Measurements from ENCODE around the gene SPATC1L.

SPATC1L gene

GRCh38 chr21:46113497-46114176 is 70.6 kb downstream of the SPATC1L start:
- FAIRE-seq (no peak), DNase-seq (ENCODE audit: extremely low spot score, insufficient read length, low read depth) (no peak)

GRCh38 chr21:46112725-46113215 is 71.5 kb downstream of the SPATC1L start:
- no peak for FAIRE-seq

DNA sequence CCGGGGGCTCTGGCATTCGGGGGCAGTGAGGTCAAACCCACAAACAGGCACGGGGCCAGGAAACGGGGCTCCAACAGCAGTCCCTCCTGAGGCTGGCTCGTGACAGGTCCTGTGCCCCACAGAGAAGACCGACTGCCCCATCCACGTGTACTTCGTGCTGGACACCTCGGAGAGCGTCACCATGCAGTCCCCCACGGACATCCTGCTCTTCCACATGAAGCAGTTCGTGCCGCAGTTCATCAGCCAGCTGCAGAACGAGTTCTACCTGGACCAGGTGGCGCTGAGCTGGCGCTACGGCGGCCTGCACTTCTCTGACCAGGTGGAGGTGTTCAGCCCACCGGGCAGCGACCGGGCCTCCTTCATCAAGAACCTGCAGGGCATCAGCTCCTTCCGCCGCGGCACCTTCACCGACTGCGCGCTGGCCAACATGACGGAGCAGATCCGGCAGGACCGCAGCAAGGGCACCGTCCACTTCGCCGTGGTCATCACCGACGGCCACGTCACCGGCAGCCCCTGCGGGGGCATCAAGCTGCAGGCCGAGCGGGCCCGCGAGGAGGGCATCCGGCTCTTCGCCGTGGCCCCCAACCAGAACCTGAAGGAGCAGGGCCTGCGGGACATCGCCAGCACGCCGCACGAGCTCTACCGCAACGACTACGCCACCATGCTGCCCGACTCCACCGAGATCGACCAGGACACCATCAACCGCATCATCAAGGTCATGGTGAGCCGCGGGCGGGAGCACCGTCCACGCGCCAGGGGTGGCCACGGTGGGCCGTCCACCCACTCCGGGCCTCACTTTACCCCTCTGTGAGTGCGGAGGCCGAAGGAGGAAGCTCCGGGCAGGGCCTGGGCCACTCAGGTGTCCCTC is 72.2 kb downstream of the SPATC1L start:
- DNase-seq (ENCODE audit: extremely low spot score, insufficient read length, low read depth) (no peak), FAIRE-seq (no peak)

More at GRCh38 chr21:46112725-46113215, 71.5 kb downstream of the SPATC1L start:
- DNase-seq (ENCODE audit: extremely low spot score, insufficient read length, low read depth) = no peak

GRCh38 chr21:46111193-46111571 is 73.1 kb downstream of the SPATC1L start:
- FAIRE-seq = no peak

More at GRCh38 chr21:46111193-46111571, 73.1 kb downstream of the SPATC1L start:
- no peak for DNase-seq (ENCODE audit: extremely low spot score, insufficient read length, low read depth)

All from GM18507 (cell line).